OCI-LY1 (cell line): Measurements from ENCODE around the gene XAGE1A.

Source experiments
- EZH2 ChIP-seq: fragments of 200-600 bp; sonication (generic), shearing (Covaris generic); IDR thresholded peaks from 2 replicates; pipeline ENCODE4 v1.8.0; 2017; ENCODE audit warnings: borderline replicate concordance, mixed run types, mild to moderate bottlenecking, antibody characterized with exemption, low read length, moderate library complexity, mixed read lengths
- TF ChIP-seq, protein P1 (sequence below): fragments of 200-600 bp; sonication (generic), shearing (Covaris generic); IDR thresholded peaks from 2 replicates; pipeline ENCODE4 v1.5.1; 2017; ENCODE audit warnings: mild to moderate bottlenecking, antibody characterized with exemption, low read length, moderate library complexity, mixed read lengths

DNA sequence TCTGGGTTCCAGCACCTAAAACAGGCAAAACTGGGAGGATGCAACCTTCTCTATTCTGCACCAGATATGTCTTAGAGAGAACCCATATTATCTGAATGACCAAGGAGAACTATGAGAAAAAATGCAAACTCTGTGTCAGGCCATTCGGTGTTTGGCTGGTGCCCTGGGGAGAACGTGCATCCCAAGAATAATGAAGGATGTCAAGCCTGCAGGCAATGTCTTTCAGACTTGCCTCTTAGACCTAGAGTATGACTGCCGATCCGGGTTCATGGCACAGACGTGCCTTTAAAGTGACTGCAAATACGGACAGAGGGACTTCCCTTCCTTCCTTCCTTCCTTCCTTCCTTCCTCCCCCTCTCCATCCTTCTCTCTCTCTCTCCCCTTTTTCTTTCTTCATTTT, 14.3 kb downstream of the XAGE1A start:
- TF ChIP-seq EZH2: no peak
- TF ChIP-seq, protein P1, sequence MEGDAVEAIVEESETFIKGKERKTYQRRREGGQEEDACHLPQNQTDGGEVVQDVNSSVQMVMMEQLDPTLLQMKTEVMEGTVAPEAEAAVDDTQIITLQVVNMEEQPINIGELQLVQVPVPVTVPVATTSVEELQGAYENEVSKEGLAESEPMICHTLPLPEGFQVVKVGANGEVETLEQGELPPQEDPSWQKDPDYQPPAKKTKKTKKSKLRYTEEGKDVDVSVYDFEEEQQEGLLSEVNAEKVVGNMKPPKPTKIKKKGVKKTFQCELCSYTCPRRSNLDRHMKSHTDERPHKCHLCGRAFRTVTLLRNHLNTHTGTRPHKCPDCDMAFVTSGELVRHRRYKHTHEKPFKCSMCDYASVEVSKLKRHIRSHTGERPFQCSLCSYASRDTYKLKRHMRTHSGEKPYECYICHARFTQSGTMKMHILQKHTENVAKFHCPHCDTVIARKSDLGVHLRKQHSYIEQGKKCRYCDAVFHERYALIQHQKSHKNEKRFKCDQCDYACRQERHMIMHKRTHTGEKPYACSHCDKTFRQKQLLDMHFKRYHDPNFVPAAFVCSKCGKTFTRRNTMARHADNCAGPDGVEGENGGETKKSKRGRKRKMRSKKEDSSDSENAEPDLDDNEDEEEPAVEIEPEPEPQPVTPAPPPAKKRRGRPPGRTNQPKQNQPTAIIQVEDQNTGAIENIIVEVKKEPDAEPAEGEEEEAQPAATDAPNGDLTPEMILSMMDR: no peak
